Osteoblast (primary cell): Measurements from ENCODE around the gene KLHL17. TPM values are rescaled to one million over a fixed set of nuclear protein-coding genes. Genes with fewer than 3 reads are reported as not detected.

ENCODE experiments used
- DNase-seq: peaks from one replicate; pipeline ENCODE4 v3.0.0; 2011; ENCODE audit warnings: low spot score, mixed read lengths; ENCODE audit not compliant: insufficient read length; ENCODE audit errors: missing footprints
- H2AFZ ChIP-seq: 2 replicates; pipeline ENCODE4 v1.6.0; 2011; ENCODE audit warnings: mild to moderate bottlenecking, low read length
- H3K27ac ChIP-seq: 2 replicates; pipeline ENCODE4 v1.5.1; 2011; ENCODE audit warnings: mild to moderate bottlenecking, low read depth, low read length, moderate library complexity
- H3K27me3 ChIP-seq: 2 replicates; pipeline ENCODE4 v1.6.0; 2012; ENCODE audit warnings: mild to moderate bottlenecking, control low read depth, inconsistent platforms, low read length, moderate library complexity; ENCODE audit not compliant: insufficient read depth
- H3K36me3 ChIP-seq: 2 replicates; pipeline ENCODE4 v1.5.1; 2011; ENCODE audit warnings: mild to moderate bottlenecking, low read length, control low read depth, moderate library complexity; ENCODE audit not compliant: insufficient read depth
- H3K4me1 ChIP-seq: 2 replicates; pipeline ENCODE4 v1.5.1; 2011; ENCODE audit warnings: mild to moderate bottlenecking, low read length, control low read depth, moderate library complexity; ENCODE audit not compliant: insufficient read depth
- H3K4me2 ChIP-seq: 2 replicates; pipeline ENCODE4 v1.6.0; 2011; ENCODE audit warnings: mild to moderate bottlenecking, low read length; ENCODE audit not compliant: insufficient read depth
- H3K4me3 ChIP-seq: fragments of 200-600 bp; sonication (generic); 3 replicates; pipeline ENCODE4 v1.5.1; 2012; ENCODE audit warnings: mild to moderate bottlenecking, low read length, inconsistent platforms; ENCODE audit not compliant: insufficient read depth
- H3K79me2 ChIP-seq: 2 replicates; pipeline ENCODE4 v1.6.0; 2012; ENCODE audit warnings: mild to moderate bottlenecking, low read length, control low read depth, inconsistent platforms; ENCODE audit not compliant: insufficient read depth
- H3K9me3 ChIP-seq: 2 replicates; pipeline ENCODE4 v1.5.1; 2011; ENCODE audit warnings: low read depth, low read length, control low read depth
- H4K20me1 ChIP-seq: 2 replicates; pipeline ENCODE4 v1.6.0; 2012; ENCODE audit warnings: mild to moderate bottlenecking, low read length, control low read depth; ENCODE audit not compliant: insufficient read depth
- CTCF ChIP-seq: IDR thresholded peaks from 2 replicates; pipeline ENCODE4 v1.5.1; 2011; ENCODE audit warnings: mild to moderate bottlenecking, low read depth, low read length, moderate library complexity; ENCODE audit errors: extremely low read depth
- total RNA-seq: library from RNA; depleted of rRNA; stranded (reverse); fragments of >200 nt; gene quantifications from 2 replicates; pipeline ENCODE4 v1.2.3, GENCODE V29; 2012

The KLHL17 gene
- total RNA-seq, 1 donor: 5.4 TPM

- H3K4me1 ChIP-seq: peaks cover 4% of the 10 kb centered on the region
- H3K9me3 ChIP-seq: no peaks in the 10 kb centered on the region
- no peak overlapping the region for H3K27ac ChIP-seq
- H3K36me3 ChIP-seq: peaks cover 3% of the 10 kb centered on the region
- TF ChIP-seq CTCF: no peak
- no peak overlapping the region for H3K4me3 ChIP-seq
- H2AFZ ChIP-seq: no peak overlapping the region
- H3K79me2 ChIP-seq: no peaks in the 10 kb centered on the region
- DNase-seq: no peak
- peaks cover 46% of the 10 kb centered on the region for H4K20me1 ChIP-seq
- H3K4me2 ChIP-seq: no peak overlapping the region
- H3K27me3 ChIP-seq: no peaks in the 10 kb centered on the region
Measured at GRCh38 chr1:930633-931138, 29.7 kb upstream of the KLHL17 start.

- Histone ChIP-seq H3K9me3 (no peaks in the 10 kb centered on the region), H4K20me1 (peaks cover 37% of the 10 kb centered on the region), H3K4me2 (no peak overlapping the region), H3K27me3 (no peaks in the 10 kb centered on the region), H3K4me3 (no peak overlapping the region), H3K79me2 (no peaks in the 10 kb centered on the region), H3K36me3 (peaks cover 3% of the 10 kb centered on the region), H3K27ac (no peak overlapping the region), H2AFZ (no peak overlapping the region), H3K4me1 (no peaks in the 10 kb centered on the region)
- no peak for TF ChIP-seq CTCF
- no peak for DNase-seq
Measured at GRCh38 chr1:931380-932172, 28.8 kb upstream of the KLHL17 start.

- DNase-seq: no peak
- no peaks in the 10 kb centered on the region for H3K79me2 ChIP-seq
- H3K36me3 ChIP-seq: peaks cover 3% of the 10 kb centered on the region
- no peaks in the 10 kb centered on the region for H3K27me3 ChIP-seq
- H2AFZ ChIP-seq: no peak overlapping the region
- no peak overlapping the region for H3K4me2 ChIP-seq
- no peak overlapping the region for H3K27ac ChIP-seq
- TF ChIP-seq CTCF: no peak
- H3K4me3 ChIP-seq: no peak overlapping the region
- peaks cover 31% of the 10 kb centered on the region for H4K20me1 ChIP-seq
- H3K9me3 ChIP-seq: no peaks in the 10 kb centered on the region
- no peaks in the 10 kb centered on the region for H3K4me1 ChIP-seq
Measured at GRCh38 chr1:932173-932510, 28.2 kb upstream of the KLHL17 start.

- Histone ChIP-seq H2AFZ (no peak overlapping the region), H3K27me3 (no peaks in the 10 kb centered on the region), H3K27ac (no peak overlapping the region), H3K4me3 (no peak overlapping the region), H4K20me1 (peaks cover 24% of the 10 kb centered on the region), H3K9me3 (no peaks in the 10 kb centered on the region), H3K36me3 (peaks cover 3% of the 10 kb centered on the region), H3K4me2 (no peak overlapping the region), H3K79me2 (no peaks in the 10 kb centered on the region), H3K4me1 (peaks cover under 1% of the 10 kb centered on the region)
- DNase-seq: no peak
- no peak for TF ChIP-seq CTCF
Measured at GRCh38 chr1:932776-933602, 27.4 kb upstream of the KLHL17 start.
